Measurements from ENCODE around the gene NKD1.

NKD1 gene

GRCh38 chr16:50628156-50628802 lies 80.1 kb downstream of the NKD1 start:
- no peak for DNase-seq (ENCODE audit: low read depth)
- TF ChIP-seq, protein P1, sequence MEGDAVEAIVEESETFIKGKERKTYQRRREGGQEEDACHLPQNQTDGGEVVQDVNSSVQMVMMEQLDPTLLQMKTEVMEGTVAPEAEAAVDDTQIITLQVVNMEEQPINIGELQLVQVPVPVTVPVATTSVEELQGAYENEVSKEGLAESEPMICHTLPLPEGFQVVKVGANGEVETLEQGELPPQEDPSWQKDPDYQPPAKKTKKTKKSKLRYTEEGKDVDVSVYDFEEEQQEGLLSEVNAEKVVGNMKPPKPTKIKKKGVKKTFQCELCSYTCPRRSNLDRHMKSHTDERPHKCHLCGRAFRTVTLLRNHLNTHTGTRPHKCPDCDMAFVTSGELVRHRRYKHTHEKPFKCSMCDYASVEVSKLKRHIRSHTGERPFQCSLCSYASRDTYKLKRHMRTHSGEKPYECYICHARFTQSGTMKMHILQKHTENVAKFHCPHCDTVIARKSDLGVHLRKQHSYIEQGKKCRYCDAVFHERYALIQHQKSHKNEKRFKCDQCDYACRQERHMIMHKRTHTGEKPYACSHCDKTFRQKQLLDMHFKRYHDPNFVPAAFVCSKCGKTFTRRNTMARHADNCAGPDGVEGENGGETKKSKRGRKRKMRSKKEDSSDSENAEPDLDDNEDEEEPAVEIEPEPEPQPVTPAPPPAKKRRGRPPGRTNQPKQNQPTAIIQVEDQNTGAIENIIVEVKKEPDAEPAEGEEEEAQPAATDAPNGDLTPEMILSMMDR (IDR thresholded peaks at IDR 0.05; ENCODE audit: insufficient read depth, low read depth, low read length, missing control alignments) = no peak
- H3K4me3 ChIP-seq (ENCODE audit: low read length) = no peak overlapping the region

DNA sequence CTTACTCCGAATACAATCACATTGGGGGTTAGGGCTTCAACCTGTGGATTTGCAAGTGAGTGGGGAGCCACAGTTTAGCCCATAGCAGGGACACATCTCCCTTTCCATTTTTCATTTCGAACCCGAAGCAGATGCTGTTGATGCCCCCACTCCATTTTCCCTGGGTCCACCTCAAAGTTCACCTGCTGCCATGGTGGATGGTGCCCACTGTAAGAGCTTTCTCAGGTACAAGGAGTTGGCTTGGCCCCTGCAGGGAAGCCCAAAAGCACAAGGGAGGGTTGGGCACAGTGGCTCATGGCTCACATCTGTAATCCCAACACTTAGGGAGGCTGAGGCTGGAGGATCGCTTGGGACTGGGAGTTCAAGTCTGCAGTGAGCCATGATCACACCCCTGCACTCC lies 81.1 kb downstream of the NKD1 start:
- TF ChIP-seq, protein P1 (IDR thresholded peaks at IDR 0.05; ENCODE audit: insufficient read depth, low read depth, low read length, missing control alignments) = no peak
- DNase-seq (ENCODE audit: low read depth) = no peak
- no peak overlapping the region for H3K4me3 ChIP-seq (ENCODE audit: low read length)

DNA sequence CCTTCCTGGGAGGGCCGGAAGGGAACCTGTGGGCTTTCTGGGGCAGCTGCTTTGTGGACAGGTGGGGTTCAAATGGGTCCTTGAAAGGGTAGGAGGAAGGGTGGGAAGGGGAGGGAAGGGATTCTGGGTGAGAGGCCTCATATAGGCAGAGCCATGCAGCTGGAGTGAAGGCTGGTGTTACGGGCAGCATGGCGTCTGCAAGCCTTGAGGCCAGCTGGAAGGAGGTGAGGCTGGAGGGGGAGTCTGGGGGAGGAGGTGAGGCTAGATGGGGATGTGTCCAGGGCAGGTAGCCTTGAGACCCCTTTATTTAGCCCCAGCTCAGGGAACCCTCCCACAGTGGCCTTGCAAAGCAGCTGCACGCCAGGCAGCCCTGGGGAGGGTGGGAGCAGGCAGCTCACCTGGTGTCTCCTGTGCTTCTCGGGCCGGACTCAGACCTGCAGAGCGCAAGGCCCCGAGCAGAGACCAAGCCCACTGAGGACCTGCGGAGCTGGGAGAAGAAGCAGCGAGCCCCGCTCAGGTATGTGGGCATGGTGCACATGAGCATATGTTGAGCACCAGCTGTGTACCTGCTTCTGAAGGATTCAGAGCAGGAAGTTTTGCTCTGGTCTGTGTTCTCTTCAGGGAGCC lies 82.3 kb downstream of the NKD1 start:
- TF ChIP-seq, protein P1 (IDR thresholded peaks at IDR 0.05; ENCODE audit: insufficient read depth, low read depth, low read length, missing control alignments) = no peak
- H3K4me3 ChIP-seq (ENCODE audit: low read length) = no peak overlapping the region
- DNase-seq (ENCODE audit: low read depth) = no peak

GRCh38 chr16:50631249-50631984 lies 83.2 kb downstream of the NKD1 start:
- no peak overlapping the region for H3K4me3 ChIP-seq (ENCODE audit: low read length)
- TF ChIP-seq, protein P1 (IDR thresholded peaks at IDR 0.05; ENCODE audit: insufficient read depth, low read depth, low read length, missing control alignments) = no peak
- no peak for DNase-seq (ENCODE audit: low read depth)

DNA sequence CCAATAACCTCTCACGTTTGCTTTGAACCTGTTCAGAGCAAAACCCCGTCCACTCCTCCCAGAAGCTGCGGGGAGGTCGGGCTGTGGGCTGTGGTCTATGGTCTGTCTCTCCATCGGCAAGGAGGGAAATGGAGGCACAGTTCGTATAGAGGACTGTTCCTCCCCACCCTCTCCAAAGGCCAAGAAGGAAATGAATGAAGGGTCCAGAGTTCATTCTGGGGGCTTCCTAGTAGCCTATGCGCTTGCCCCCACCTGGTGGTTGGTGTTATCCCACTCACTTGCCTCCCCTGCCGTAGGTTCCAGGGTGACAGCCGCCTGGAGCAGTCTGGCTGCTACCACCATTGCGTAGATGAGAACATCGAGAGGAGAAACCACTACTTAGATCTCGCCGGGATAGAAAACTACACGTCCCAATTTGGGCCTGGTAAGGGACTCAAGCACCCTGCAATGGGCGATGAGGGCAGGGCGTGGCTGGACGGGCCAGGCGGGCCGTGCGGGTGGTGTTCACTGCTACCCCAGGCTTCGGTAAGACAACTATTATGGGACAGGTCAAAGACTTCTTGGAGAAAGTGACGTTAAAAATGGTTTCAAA lies 83.9 kb downstream of the NKD1 start:
- DNase-seq (ENCODE audit: low read depth) = no peak

DNA sequence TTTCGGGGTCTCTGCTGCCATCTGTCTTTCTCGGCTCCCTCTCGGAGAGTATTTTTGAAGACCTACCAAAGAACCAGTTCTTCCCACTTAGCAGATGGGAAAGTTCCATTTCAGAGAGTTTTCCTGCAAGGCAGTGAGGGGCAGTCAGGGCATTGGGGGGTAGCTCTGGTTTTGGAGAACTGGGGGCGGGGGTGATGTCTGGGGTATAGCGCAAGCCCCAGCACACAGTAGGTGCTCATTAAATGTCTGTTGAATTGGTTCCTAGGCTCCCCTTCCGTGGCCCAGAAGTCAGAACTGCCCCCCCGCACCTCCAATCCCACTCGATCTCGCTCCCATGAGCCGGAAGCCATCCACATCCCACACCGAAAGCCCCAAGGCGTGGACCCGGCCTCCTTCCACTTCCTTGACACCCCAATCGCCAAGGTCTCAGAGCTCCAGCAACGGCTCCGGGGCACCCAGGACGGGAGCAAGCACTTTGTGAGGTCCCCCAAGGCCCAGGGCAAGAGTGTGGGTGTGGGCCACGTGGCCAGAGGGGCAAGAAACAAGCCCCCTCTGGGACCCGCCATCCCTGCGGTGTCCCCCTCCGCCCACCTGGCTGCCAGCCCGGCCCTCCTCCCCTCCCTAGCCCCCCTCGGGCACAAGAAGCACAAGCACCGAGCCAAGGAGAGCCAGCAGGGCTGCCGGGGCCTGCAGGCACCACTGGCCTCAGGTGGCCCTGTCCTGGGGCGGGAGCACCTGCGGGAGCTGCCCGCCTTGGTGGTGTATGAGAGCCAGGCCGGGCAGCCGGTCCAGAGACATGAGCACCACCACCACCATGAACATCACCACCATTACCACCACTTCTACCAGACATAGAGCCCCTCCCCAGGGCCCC lies 85.0 kb downstream of the NKD1 start:
- TF ChIP-seq, protein P1 (IDR thresholded peaks at IDR 0.05; ENCODE audit: insufficient read depth, low read depth, low read length, missing control alignments) = no peak
- no peak overlapping the region for H3K4me3 ChIP-seq (ENCODE audit: low read length)
- no peak for DNase-seq (ENCODE audit: low read depth)

More for the DNA sequence above, 83.9 kb downstream of the NKD1 start:
- H3K4me3 ChIP-seq (ENCODE audit: low read length) = no peak overlapping the region
- TF ChIP-seq, protein P1 (IDR thresholded peaks at IDR 0.05; ENCODE audit: insufficient read depth, low read depth, low read length, missing control alignments) = no peak

All from epithelial cell of esophagus (primary cell).